Measurements from ENCODE around the gene RAP1GDS1. TPM values are rescaled to one million over a fixed set of nuclear protein-coding genes. Genes with fewer than 3 reads are reported as not detected.

The RAP1GDS1 gene
- total and polyA plus RNA-seq, 2 of the 4 experiments (the other 2 are of a cell fraction), result 29.0 to 85.1 TPM

DNA sequence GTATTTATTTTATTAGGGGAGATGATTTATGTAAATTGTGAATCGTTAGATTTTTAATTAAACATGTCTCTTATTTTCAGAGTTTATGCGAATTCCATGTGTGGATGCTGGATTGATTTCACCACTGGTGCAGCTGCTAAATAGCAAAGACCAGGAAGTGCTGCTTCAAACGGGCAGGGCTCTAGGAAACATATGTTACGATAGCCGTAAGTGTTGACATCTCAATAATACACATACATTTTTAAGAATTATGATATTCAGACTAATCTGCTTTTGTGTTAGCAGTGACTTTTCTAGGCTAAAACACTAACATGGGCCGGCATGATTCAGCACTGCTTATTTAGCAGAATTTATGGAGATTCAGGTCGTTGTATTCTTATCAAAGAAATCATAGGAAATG, 91.2 kb downstream of the RAP1GDS1 start:
- no peaks in the 10 kb centered on the region for H4K20me1 ChIP-seq (ENCODE audit: insufficient read depth, low read length)
- dilution Hi-C loops (cut with HindIII; ENCODE audit: low sequenced_read_pairs, unreplicated experiment), result no loop called here
- no peak overlapping the region for H2BK20ac ChIP-seq (ENCODE audit: low read depth, low read length)
- intact Hi-C loops (cut with micrococcal nuclease), result no loop called here
- no peaks in the 10 kb centered on the region; the same call in 1 of the 2 replicates for H3K36me3 ChIP-seq (ENCODE audit: control insufficient read depth, insufficient read depth, low read length)
- H3K4me2 ChIP-seq (ENCODE audit: low read depth, low read length), result no peak overlapping the region
- CTCF ChIA-PET, result no interaction called here
- TF ChIP-seq RAD21 (IDR thresholded peaks at IDR 0.05; ENCODE audit: low read length) (no peak), RFX5 (IDR thresholded peaks at IDR 0.05; ENCODE audit: low read depth, low read length) (no peak), NFE2L2 (IDR thresholded peaks at IDR 0.05; ENCODE audit: low read depth, low read length) (no peak), MAZ (IDR thresholded peaks at IDR 0.05; ENCODE audit: borderline replicate concordance, low read depth, low read length) (no peak), MAFK (IDR thresholded peaks at IDR 0.05; ENCODE audit: low read depth, low read length) (no peak), BHLHE40 (IDR thresholded peaks at IDR 0.05; ENCODE audit: low read depth, low read length) (no peak), CHD1 (IDR thresholded peaks at IDR 0.05; ENCODE audit: low read depth, low read length) (no peak), FOS (IDR thresholded peaks at IDR 0.05; ENCODE audit: low read depth, low read length) (no peak), RCOR1 (IDR thresholded peaks at IDR 0.05; ENCODE audit: insufficient replicate concordance, low read length) (no peak), MXI1 (IDR thresholded peaks at IDR 0.05; ENCODE audit: borderline replicate concordance, low read depth, low read length) (no peak), SMC3 (IDR thresholded peaks at IDR 0.05; ENCODE audit: low read depth, low read length) (no peak), CEBPB (IDR thresholded peaks at IDR 0.05; ENCODE audit: low read depth, low read length) (no peak), POLR2A (IDR thresholded peaks at IDR 0.05; ENCODE audit: low read depth, low read length) (no peak)
- TF ChIP-seq, protein P1, sequence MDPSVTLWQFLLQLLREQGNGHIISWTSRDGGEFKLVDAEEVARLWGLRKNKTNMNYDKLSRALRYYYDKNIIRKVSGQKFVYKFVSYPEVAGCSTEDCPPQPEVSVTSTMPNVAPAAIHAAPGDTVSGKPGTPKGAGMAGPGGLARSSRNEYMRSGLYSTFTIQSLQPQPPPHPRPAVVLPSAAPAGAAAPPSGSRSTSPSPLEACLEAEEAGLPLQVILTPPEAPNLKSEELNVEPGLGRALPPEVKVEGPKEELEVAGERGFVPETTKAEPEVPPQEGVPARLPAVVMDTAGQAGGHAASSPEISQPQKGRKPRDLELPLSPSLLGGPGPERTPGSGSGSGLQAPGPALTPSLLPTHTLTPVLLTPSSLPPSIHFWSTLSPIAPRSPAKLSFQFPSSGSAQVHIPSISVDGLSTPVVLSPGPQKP (IDR thresholded peaks at IDR 0.05; ENCODE audit: borderline replicate concordance, low read depth, low read length), result no peak
- TF ChIP-seq, protein P2, sequence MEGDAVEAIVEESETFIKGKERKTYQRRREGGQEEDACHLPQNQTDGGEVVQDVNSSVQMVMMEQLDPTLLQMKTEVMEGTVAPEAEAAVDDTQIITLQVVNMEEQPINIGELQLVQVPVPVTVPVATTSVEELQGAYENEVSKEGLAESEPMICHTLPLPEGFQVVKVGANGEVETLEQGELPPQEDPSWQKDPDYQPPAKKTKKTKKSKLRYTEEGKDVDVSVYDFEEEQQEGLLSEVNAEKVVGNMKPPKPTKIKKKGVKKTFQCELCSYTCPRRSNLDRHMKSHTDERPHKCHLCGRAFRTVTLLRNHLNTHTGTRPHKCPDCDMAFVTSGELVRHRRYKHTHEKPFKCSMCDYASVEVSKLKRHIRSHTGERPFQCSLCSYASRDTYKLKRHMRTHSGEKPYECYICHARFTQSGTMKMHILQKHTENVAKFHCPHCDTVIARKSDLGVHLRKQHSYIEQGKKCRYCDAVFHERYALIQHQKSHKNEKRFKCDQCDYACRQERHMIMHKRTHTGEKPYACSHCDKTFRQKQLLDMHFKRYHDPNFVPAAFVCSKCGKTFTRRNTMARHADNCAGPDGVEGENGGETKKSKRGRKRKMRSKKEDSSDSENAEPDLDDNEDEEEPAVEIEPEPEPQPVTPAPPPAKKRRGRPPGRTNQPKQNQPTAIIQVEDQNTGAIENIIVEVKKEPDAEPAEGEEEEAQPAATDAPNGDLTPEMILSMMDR (conservative IDR thresholded peaks at IDR 0.05; ENCODE audit: low read depth, low read length), result no peak
- TF ChIP-seq, protein P3, sequence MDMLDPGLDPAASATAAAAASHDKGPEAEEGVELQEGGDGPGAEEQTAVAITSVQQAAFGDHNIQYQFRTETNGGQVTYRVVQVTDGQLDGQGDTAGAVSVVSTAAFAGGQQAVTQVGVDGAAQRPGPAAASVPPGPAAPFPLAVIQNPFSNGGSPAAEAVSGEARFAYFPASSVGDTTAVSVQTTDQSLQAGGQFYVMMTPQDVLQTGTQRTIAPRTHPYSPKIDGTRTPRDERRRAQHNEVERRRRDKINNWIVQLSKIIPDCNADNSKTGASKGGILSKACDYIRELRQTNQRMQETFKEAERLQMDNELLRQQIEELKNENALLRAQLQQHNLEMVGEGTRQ (IDR thresholded peaks at IDR 0.05; ENCODE audit: low read depth, low read length), result no peak
- no peaks in the 10 kb centered on the region for H3K4me1 ChIP-seq (ENCODE audit: control insufficient read depth, insufficient read depth, low read length)
- H2AFZ ChIP-seq (replicated peaks; ENCODE audit: low read length, poor library complexity), result no peak overlapping the region
- H3K27ac ChIP-seq (ENCODE audit: insufficient read depth, low read length), result no peak overlapping the region
- no peak overlapping the region for H3K23ac ChIP-seq (ENCODE audit: low read depth, low read length)
- H3K14ac ChIP-seq (replicated peaks; ENCODE audit: low read depth, low read length), result no peak overlapping the region
- ATAC-seq (ENCODE audit: low read depth) (no peak), DNase-seq (no peak)
- H3K4me3 ChIP-seq (ENCODE audit: insufficient read depth, low read depth, low read length), result no peak overlapping the region
- no peak overlapping the region for H2AK9ac ChIP-seq (replicated peaks; ENCODE audit: low read depth, low read length, poor library complexity)
- H2BK120ac ChIP-seq (ENCODE audit: low read depth, low read length), result no peak overlapping the region
- no peak overlapping the region for H3K4ac ChIP-seq (ENCODE audit: low read depth, low read length)
- H4K5ac ChIP-seq (ENCODE audit: low read depth, low read length), result no peak overlapping the region
- in situ Hi-C loops (cut with MboI; ENCODE audit: low sequenced_read_pairs), result no loop called here
- H2AK5ac ChIP-seq (ENCODE audit: low read depth, low read length), result no peak overlapping the region
- 40 to 100% methylated on average over 1 of the region's 7 CpGs for WGBS, 2 experiments (ENCODE audit: extremely low coverage in 2 of 2, insufficient read length in 1 of 2)
- H2BK15ac ChIP-seq (ENCODE audit: low read depth, low read length), result no peak overlapping the region
- no peak overlapping the region for H4K8ac ChIP-seq (ENCODE audit: low read depth in 2 of 2, low read length in 2 of 2)
- H3K9ac ChIP-seq (ENCODE audit: low read depth, low read length), result no peak overlapping the region
- no peaks in the 10 kb centered on the region for H3K27me3 ChIP-seq (ENCODE audit: control insufficient read depth, insufficient read depth, low read length)
- H3K56ac ChIP-seq (ENCODE audit: extremely low read depth, insufficient read depth, low read length), result no peak overlapping the region
- peaks cover 9 to 13% of the 10 kb centered on the region in 2 experiments for H3K79me1 ChIP-seq (ENCODE audit: low read depth in 1 of 2, low read length in 2 of 2)
- no TSS peak for BruUV-seq (replicated peaks)
- POLR2A ChIA-PET (ENCODE audit: unreplicated experiment), result no interaction called here
- H2BK5ac ChIP-seq (ENCODE audit: low read depth, low read length, poor library complexity, severe bottlenecking), result no peak overlapping the region
- no peaks in the 10 kb centered on the region for H3K9me1 ChIP-seq (ENCODE audit: insufficient read depth, low read length)
- H4K91ac ChIP-seq (ENCODE audit: insufficient read depth, low read depth, low read length), result no peak overlapping the region
- H3K18ac ChIP-seq (ENCODE audit: low read depth, low read length), result no peak overlapping the region; the same call in 1 of the 2 replicates
- H3K9me3 ChIP-seq (ENCODE audit: control insufficient read depth, insufficient read depth, low read length), result no peaks in the 10 kb centered on the region

All from IMR-90 (cell line).